ENCODE data around the gene ACADS.

GRCh38 chr12:120677765-120678473 is 47.7 kb upstream of the ACADS start:
- TF ChIP-seq, protein P1, sequence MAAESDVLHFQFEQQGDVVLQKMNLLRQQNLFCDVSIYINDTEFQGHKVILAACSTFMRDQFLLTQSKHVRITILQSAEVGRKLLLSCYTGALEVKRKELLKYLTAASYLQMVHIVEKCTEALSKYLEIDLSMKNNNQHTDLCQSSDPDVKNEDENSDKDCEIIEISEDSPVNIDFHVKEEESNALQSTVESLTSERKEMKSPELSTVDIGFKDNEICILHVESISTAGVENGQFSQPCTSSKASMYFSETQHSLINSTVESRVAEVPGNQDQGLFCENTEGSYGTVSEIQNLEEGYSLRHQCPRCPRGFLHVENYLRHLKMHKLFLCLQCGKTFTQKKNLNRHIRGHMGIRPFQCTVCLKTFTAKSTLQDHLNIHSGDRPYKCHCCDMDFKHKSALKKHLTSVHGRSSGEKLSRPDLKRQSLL (tag by site-specific recombination; IDR thresholded peaks at IDR 0.05) = no peak
- TF ChIP-seq, protein P2, sequence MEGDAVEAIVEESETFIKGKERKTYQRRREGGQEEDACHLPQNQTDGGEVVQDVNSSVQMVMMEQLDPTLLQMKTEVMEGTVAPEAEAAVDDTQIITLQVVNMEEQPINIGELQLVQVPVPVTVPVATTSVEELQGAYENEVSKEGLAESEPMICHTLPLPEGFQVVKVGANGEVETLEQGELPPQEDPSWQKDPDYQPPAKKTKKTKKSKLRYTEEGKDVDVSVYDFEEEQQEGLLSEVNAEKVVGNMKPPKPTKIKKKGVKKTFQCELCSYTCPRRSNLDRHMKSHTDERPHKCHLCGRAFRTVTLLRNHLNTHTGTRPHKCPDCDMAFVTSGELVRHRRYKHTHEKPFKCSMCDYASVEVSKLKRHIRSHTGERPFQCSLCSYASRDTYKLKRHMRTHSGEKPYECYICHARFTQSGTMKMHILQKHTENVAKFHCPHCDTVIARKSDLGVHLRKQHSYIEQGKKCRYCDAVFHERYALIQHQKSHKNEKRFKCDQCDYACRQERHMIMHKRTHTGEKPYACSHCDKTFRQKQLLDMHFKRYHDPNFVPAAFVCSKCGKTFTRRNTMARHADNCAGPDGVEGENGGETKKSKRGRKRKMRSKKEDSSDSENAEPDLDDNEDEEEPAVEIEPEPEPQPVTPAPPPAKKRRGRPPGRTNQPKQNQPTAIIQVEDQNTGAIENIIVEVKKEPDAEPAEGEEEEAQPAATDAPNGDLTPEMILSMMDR (tag by site-specific recombination; IDR thresholded peaks at IDR 0.05) = no peak
- TF ChIP-seq ZBTB1 (tag by site-specific recombination; IDR thresholded peaks at IDR 0.05) (no peak), ZNF121 (tag by site-specific recombination; IDR thresholded peaks at IDR 0.05) (no peak), ZNF274 (IDR thresholded peaks at IDR 0.05; ENCODE audit: low read length) (no peak), ZNF274 (tag by site-specific recombination; IDR thresholded peaks at IDR 0.05; ENCODE audit: borderline replicate concordance) (no peak), ZNF248 (tag by site-specific recombination; IDR thresholded peaks at IDR 0.05) (no peak), PATZ1 (tag by site-specific recombination; IDR thresholded peaks at IDR 0.05) (no peak), ZNF146 (tag by site-specific recombination; IDR thresholded peaks at IDR 0.05) (no peak)

Data from HEK293 (cell line).